Ovary (tissue), 3 donors: Measurements from ENCODE around the gene ADRB1.

Source experiments
- EP300 ChIP-seq: sonication (generic); formaldehyde crosslinking; IDR thresholded peaks from one replicate; pipeline ENCODE4 v1.6.1; 2017; ENCODE audit warnings: antibody characterized with exemption
- POLR2A ChIP-seq: fragments of 450-650 bp; IDR thresholded peaks from one replicate; pipeline ENCODE4 v1.6.1; 2017; ENCODE audit warnings: antibody characterized with exemption, mild to moderate bottlenecking, moderate library complexity
- TF ChIP-seq, protein P1 (sequence below), 3 donors: fragments of 450-650 bp in 2 of 3; fragments of 200-600 bp in 1 of 3; IDR thresholded peaks; one replicate each; pipeline versions ENCODE4 v1.5.1 to v1.8.0; 2016 to 2022; ENCODE audit warnings: antibody characterized with exemption in 3 of 3, mild to moderate bottlenecking in 1 of 3
- donor health status: DM: no; HTN: no; CAD: no.

DNA sequence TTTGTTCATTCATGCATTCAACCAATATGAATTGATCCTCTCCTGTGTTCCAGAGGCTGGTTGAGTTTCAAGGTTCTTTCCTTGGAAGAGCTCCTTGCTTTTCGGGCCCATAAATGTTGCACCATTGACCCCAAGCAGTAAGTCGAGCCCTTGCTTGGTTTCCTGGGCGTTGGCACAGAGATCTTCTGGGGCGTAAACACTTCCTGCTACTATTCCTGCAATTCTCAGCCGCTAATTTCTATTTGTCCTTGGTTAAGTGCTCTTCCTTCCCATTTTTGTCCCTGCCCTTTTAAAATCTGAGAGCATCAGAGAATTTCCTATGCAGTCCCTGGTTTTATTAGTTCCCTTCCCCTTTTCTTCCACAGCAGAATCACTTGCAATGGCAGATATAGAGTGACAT, 44.1 kb upstream of the ADRB1 start:
- TF ChIP-seq, protein P1, sequence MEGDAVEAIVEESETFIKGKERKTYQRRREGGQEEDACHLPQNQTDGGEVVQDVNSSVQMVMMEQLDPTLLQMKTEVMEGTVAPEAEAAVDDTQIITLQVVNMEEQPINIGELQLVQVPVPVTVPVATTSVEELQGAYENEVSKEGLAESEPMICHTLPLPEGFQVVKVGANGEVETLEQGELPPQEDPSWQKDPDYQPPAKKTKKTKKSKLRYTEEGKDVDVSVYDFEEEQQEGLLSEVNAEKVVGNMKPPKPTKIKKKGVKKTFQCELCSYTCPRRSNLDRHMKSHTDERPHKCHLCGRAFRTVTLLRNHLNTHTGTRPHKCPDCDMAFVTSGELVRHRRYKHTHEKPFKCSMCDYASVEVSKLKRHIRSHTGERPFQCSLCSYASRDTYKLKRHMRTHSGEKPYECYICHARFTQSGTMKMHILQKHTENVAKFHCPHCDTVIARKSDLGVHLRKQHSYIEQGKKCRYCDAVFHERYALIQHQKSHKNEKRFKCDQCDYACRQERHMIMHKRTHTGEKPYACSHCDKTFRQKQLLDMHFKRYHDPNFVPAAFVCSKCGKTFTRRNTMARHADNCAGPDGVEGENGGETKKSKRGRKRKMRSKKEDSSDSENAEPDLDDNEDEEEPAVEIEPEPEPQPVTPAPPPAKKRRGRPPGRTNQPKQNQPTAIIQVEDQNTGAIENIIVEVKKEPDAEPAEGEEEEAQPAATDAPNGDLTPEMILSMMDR (IDR thresholded peaks at IDR 0.05): no peak
- TF ChIP-seq POLR2A (no peak), EP300 (no peak)
